22Rv1 (cell line): ENCODE data around the gene SPATA31E1.
"Not testable (repeated sequence)": the region's sequence is repeated elsewhere in the genome, so short reads cannot be mapped to it uniquely, and the experiment has no call there.

Source experiments
- H3K27ac ChIP-seq: fragments of 450-650 bp; 2 replicates; pipeline ENCODE4 v1.5.1; 2017

SPATA31E1 gene

DNA sequence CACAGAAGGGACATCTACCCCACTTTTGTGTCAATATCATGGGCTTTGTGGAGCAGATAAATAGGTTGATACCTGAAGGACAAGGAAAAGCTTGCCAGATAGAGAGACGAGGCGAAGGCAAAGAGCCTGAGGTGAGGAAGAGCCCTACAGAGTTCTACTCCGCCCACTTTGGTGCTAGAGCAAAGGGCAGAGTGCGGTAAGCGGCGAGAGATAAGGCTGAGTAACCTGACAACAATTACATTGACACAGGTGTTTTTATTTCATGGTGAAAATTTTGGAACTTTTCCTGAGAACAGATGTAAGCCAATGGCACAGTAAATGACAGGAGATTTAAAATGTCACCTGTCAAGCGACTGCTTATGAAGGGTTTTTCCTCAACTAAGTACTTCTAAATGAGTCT lies 51.8 kb downstream of the SPATA31E1 start:
- not testable (repeated sequence) for H3K27ac ChIP-seq

DNA sequence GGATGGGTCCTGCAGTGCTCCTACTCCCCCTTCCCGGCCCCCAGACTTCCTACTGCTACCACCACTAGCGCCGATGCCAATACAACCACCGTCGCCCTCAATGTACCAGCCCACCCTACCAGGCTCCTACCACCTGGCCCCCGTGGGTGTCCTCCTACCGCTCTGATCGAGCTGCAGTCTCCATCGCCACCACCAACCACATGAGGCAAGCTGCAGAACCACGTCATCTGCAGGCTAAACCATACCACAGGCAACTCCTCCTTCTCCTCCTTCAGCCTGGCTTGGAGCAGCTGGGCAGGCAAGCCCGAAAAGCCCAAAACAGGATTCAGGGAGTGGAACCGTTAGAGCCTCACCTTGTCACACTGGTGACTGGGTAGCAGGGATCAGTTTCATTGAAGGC lies 54.7 kb downstream of the SPATA31E1 start:
- H3K27ac ChIP-seq = not testable (repeated sequence)

DNA sequence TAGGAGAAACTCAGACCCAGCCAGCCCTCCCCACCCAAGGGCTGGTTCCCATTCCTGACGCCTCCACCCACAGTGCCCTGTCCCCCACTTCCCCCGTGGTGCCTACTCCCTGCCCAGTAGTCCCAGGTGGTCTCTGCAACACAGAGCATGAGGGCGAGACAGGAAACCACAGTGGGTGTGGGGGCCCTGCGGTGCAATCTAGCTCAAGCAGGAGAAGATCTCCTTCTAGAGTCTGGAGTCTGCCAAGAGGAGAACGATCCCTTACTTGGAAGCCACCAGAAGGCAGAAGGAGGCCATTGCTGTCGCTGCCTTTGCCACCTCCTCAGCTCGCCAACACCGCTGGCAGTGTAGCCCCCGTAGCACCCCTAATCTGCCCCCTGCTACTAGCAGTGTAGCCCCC lies 55.2 kb downstream of the SPATA31E1 start:
- not testable (repeated sequence) for H3K27ac ChIP-seq

DNA sequence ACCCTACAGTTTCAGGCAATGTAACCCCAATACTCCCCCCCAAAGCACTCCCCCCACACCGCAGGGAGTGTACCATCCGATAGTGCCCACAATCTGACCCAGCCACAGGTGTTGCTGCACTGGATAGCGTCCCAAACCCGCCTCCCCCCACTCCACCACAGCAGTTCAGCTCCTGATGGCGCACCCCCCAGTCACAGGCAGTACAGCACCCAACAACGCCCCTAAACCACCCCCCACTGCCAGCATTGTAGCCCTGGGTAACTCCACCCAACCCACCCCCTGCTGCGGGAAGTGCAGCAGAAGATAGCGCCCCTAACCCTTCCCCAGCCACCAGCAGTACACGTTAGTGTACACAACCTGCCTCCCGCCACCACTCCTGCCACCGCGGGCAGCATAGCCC lies 55.7 kb downstream of the SPATA31E1 start:
- H3K27ac ChIP-seq = not testable (repeated sequence)
